GM19099 (cell line): ENCODE measurements around the gene CEP192.

Experiments used
- POLR2A ChIP-seq: IDR thresholded peaks from 3 replicates; pipeline ENCODE4 v1.6.1; 2011; ENCODE audit warnings: low read depth; ENCODE audit not compliant: insufficient read length; ENCODE audit errors: extremely low read depth

Gene CEP192

GRCh38 chr18:12990967-12991820, at the start of gene CEP192:
Gene CEP192 (plus strand): TSS chr18:12991362. CDS start chr18:12999425, 8,063 bp downstream.
- peak; percentile 92 for TF ChIP-seq POLR2A

GRCh38 chr18:12943215-12943614, 47.9 kb upstream of the CEP192 start:
- no peak for TF ChIP-seq POLR2A

GRCh38 chr18:12944709-12945108, 46.5 kb upstream of the CEP192 start:
- no peak for TF ChIP-seq POLR2A

GRCh38 chr18:12946549-12947284, 44.4 kb upstream of the CEP192 start:
- no peak for TF ChIP-seq POLR2A

GRCh38 chr18:12947285-12948049, 43.7 kb upstream of the CEP192 start, which contains the start of gene SEH1L:
Gene SEH1L (plus strand): TSS chr18:12948011. CDS start chr18:12948122, 111 bp downstream.
- TF ChIP-seq POLR2A: no peak

GRCh38 chr18:12948050-12948804, 42.9 kb upstream of the CEP192 start:
- peak; percentile 79 for TF ChIP-seq POLR2A

- TF ChIP-seq POLR2A: no peak
Observed at GRCh38 chr18:12958478-12958877, 32.7 kb upstream of the CEP192 start.

GRCh38 chr18:12960395-12960794, 30.8 kb upstream of the CEP192 start:
- no peak for TF ChIP-seq POLR2A

GRCh38 chr18:12960853-12961397, 30.2 kb upstream of the CEP192 start:
- no peak for TF ChIP-seq POLR2A

- TF ChIP-seq POLR2A: no peak
Observed at GRCh38 chr18:12963069-12963468, 28.1 kb upstream of the CEP192 start.

- no peak for TF ChIP-seq POLR2A
Observed at GRCh38 chr18:12968115-12968514, 23.0 kb upstream of the CEP192 start.

GRCh38 chr18:12968619-12969018, 22.5 kb upstream of the CEP192 start:
- no peak for TF ChIP-seq POLR2A

- no peak for TF ChIP-seq POLR2A
Observed at GRCh38 chr18:12973562-12974213, 17.5 kb upstream of the CEP192 start.

- no peak for TF ChIP-seq POLR2A
Observed at GRCh38 chr18:12975488-12975887, 15.7 kb upstream of the CEP192 start.
